CD4-positive, alpha-beta T cell treated with Interleukin-21 for 1 hour (primary cell): Measurements from ENCODE around the gene PLEKHM1.
A peak's percentile ranks its signal among the peaks of the same experiment; 100 is the strongest.

Experiments used
- DNase-seq: peaks from one replicate; pipeline ENCODE4 v3.0.0-alpha.2; 2020

PLEKHM1 gene

GRCh38 chr17:45440161-45440778, 50.3 kb downstream of the PLEKHM1 start:
- DNase-seq = no peak

GRCh38 chr17:45438931-45439610, 51.5 kb downstream of the PLEKHM1 start:
- no peak for DNase-seq

- no peak for DNase-seq
These were observed 52.8 kb downstream of the PLEKHM1 start for GRCh38 chr17:45437465-45438283.

- no peak for DNase-seq
These were observed 53.7 kb downstream of the PLEKHM1 start for GRCh38 chr17:45436625-45437464.

- no peak for DNase-seq
These were observed 54.4 kb downstream of the PLEKHM1 start for GRCh38 chr17:45436161-45436560.

GRCh38 chr17:45435481-45435880, 55.0 kb downstream of the PLEKHM1 start:
- DNase-seq = no peak

GRCh38 chr17:45433159-45433535, 57.4 kb downstream of the PLEKHM1 start:
- DNase-seq = no peak

- peak; percentile 40 for DNase-seq
These were observed 57.9 kb downstream of the PLEKHM1 start, which contains the start of gene ARHGAP27 for GRCh38 chr17:45432405-45433158. ARHGAP27 (minus strand) TSS chr17:45432870; CDS start chr17:45430279, 2,591 bp downstream.

- DNase-seq = peak; percentile 79
These were observed 58.8 kb downstream of the PLEKHM1 start for GRCh38 chr17:45431531-45432404.

GRCh38 chr17:45430738-45431530, 59.6 kb downstream of the PLEKHM1 start:
- DNase-seq = peak; percentile 30

GRCh38 chr17:45430006-45430737, 60.3 kb downstream of the PLEKHM1 start:
- no peak for DNase-seq

GRCh38 chr17:45429339-45430005, 61.0 kb downstream of the PLEKHM1 start:
- DNase-seq = no peak

GRCh38 chr17:45428931-45429338, 61.6 kb downstream of the PLEKHM1 start:
- no peak for DNase-seq

GRCh38 chr17:45428050-45428617, 62.4 kb downstream of the PLEKHM1 start:
- DNase-seq = peak; percentile 81

- no peak for DNase-seq
These were observed 63.2 kb downstream of the PLEKHM1 start for GRCh38 chr17:45427181-45427835.

GRCh38 chr17:45426561-45426960, 64.0 kb downstream of the PLEKHM1 start:
- DNase-seq = no peak

- DNase-seq = no peak
These were observed 64.5 kb downstream of the PLEKHM1 start for GRCh38 chr17:45425984-45426413.
